PC-3 (cell line): ENCODE results near the gene ASTN2. TPM values are rescaled to one million over a fixed set of nuclear protein-coding genes. Genes with fewer than 3 reads are reported as not detected.

Experiments used
- ATAC-seq: fragments of 200-7000 bp; cut with Tn5 transposase; 2 replicates; pipeline ENCODE4 v1.9.1; 2020; ENCODE audit warnings: mild to moderate bottlenecking, moderate library complexity
- BruUV-seq: library from RNA; stranded (reverse); fragments of 400-500 nt; replicated peaks from 2 replicates; lab custom pipeline; 2021; lab: Mats Ljungman, UMichigan
- CTCF ChIA-PET: fragments of 300-600 bp; sonication (Branson Sonifier 250); formaldehyde crosslinking; loops from one replicate; lab custom pipeline; 2022; ENCODE audit warnings: antibody characterized with exemption; lab: Charles Lee
- POLR2A ChIA-PET: fragments of 300-600 bp; sonication (Branson Sonifier 250); formaldehyde crosslinking; loops from one replicate; lab custom pipeline; 2022; ENCODE audit warnings: antibody characterized with exemption; ENCODE audit not compliant: unreplicated experiment; lab: Charles Lee
- DNase-seq: peaks from one replicate; pipeline ENCODE4 v3.0.0-alpha.2; 2015
- H2AFZ ChIP-seq: fragments of 300-600 bp; sonication (generic); 2 replicates; pipeline ENCODE4 v1.6.0; 2016; ENCODE audit warnings: antibody characterized with exemption, low read length
- H3F3A ChIP-seq: fragments of 300-600 bp; sonication (generic); one replicate; pipeline ENCODE4 v1.6.0; 2017; ENCODE audit warnings: antibody characterized with exemption, low read length, control low read depth, mild to moderate bottlenecking; ENCODE audit not compliant: unreplicated experiment
- H3K27ac ChIP-seq: fragments of 300-600 bp; sonication (generic); 2 replicates; pipeline ENCODE4 v1.5.1; 2016; ENCODE audit warnings: mild to moderate bottlenecking, low read length
- H3K27me3 ChIP-seq: fragments of 300-600 bp; sonication (generic); 2 replicates; pipeline ENCODE4 v1.6.1; 2016; ENCODE audit warnings: low read length, mixed read lengths
- H3K36me3 ChIP-seq: fragments of 300-600 bp; sonication (generic); 2 replicates; pipeline ENCODE4 v1.6.1; 2016; ENCODE audit warnings: low read depth, mixed run types, low read length, mixed read lengths
- H3K4me1 ChIP-seq: fragments of 300-600 bp; sonication (generic); 2 replicates; pipeline ENCODE4 v1.5.1; 2016; ENCODE audit warnings: low read length; ENCODE audit not compliant: insufficient read depth
- H3K4me2 ChIP-seq: fragments of 300-600 bp; sonication (generic); 2 replicates; pipeline ENCODE4 v1.6.0; 2016; ENCODE audit warnings: low read length
- H3K4me3 ChIP-seq: fragments of 300-600 bp; sonication (generic); 2 replicates; pipeline ENCODE4 v1.5.1; 2016; ENCODE audit warnings: mild to moderate bottlenecking, low read length, mixed read lengths
- H3K79me2 ChIP-seq: fragments of 300-600 bp; sonication (generic); 2 replicates; pipeline ENCODE4 v1.6.1; 2017; ENCODE audit warnings: low read length, mixed read lengths
- H3K9ac ChIP-seq: fragments of 300-600 bp; sonication (generic); 2 replicates; pipeline ENCODE4 v1.6.0; 2016; ENCODE audit warnings: mild to moderate bottlenecking, low read length
- H3K9me2 ChIP-seq: fragments of 300-600 bp; sonication (generic); replicated peaks from 2 replicates; pipeline ENCODE4 v1.6.1; 2016; ENCODE audit warnings: mixed run types, low read length, mixed read lengths
- H3K9me3 ChIP-seq: fragments of 300-600 bp; sonication (generic); 2 replicates; pipeline ENCODE4 v1.6.1; 2016; ENCODE audit warnings: low read length, mixed read lengths
- H4K20me1 ChIP-seq: fragments of 300-600 bp; sonication (generic); 2 replicates; pipeline ENCODE4 v1.6.1; 2016; ENCODE audit warnings: low read length, mixed read lengths
- CTCF ChIP-seq: fragments of 300-600 bp; sonication (generic); conservative IDR thresholded peaks from 2 replicates; pipeline ENCODE4 v1.5.1; 2017; ENCODE audit warnings: antibody characterized with exemption, low read depth, mild to moderate bottlenecking, low read length
- EZH2 ChIP-seq: fragments of 300-600 bp; sonication (generic); IDR thresholded peaks from one replicate; pipeline ENCODE4 v1.6.1; 2017; ENCODE audit warnings: antibody characterized with exemption, mild to moderate bottlenecking, low read length; ENCODE audit not compliant: unreplicated experiment
- EZH2phosphoT487 ChIP-seq: fragments of 300-600 bp; sonication (generic); IDR thresholded peaks from 2 replicates; pipeline ENCODE4 v1.6.1; 2018; ENCODE audit warnings: mild to moderate bottlenecking, antibody characterized with exemption, low read length, borderline replicate concordance
- intact Hi-C: fragments of 100-400 bp; cut with micrococcal nuclease; formaldehyde crosslinking; loops from 2 replicates; pipeline ENCODE4 v1.9.0; 2023
- total RNA-seq: library from RNA; depleted of rRNA; stranded (reverse); fragments of >200 nt; gene quantifications from 2 replicates; pipeline ENCODE4 v1.2.3, GENCODE V29; 2014

ASTN2 gene
- total RNA-seq, 1 experiment from 2014 or later: 3.5 TPM

- ATAC-seq (no peak), DNase-seq (no peak)
- Histone ChIP-seq H3K4me1 (no peaks in the 10 kb centered on the region), H3K4me3 (no peak overlapping the region), H3K9me3 (no peaks in the 10 kb centered on the region), H3K9me2 (no peaks in the 10 kb centered on the region), H3F3A (no peaks in the 10 kb centered on the region), H4K20me1 (no peaks in the 10 kb centered on the region), H3K9ac (no peak overlapping the region), H3K27ac (no peak overlapping the region), H2AFZ (no peak overlapping the region), H3K79me2 (no peaks in the 10 kb centered on the region), H3K4me2 (no peak overlapping the region), H3K36me3 (no peaks in the 10 kb centered on the region), H3K27me3 (no peaks in the 10 kb centered on the region)
- CTCF ChIA-PET: no interaction called here
- intact Hi-C loops: no loop called here
- no TSS peak for BruUV-seq
- POLR2A ChIA-PET: no interaction called here
- TF ChIP-seq CTCF (no peak), EZH2 (no peak), EZH2phosphoT487 (no peak)
Observed at GRCh38 chr9:116465576-116466270, 949.1 kb downstream of the ASTN2 start.

- DNase-seq (no peak), ATAC-seq (no peak)
- no peaks in the 10 kb centered on the region for H3K27me3 ChIP-seq
- no peak overlapping the region for H3K9ac ChIP-seq
- H2AFZ ChIP-seq: no peak overlapping the region
- H3K4me3 ChIP-seq: no peak overlapping the region
- no peak overlapping the region for H3K27ac ChIP-seq
- H3K4me2 ChIP-seq: no peak overlapping the region
- no peaks in the 10 kb centered on the region for H4K20me1 ChIP-seq
- no peaks in the 10 kb centered on the region for H3K4me1 ChIP-seq
- no peaks in the 10 kb centered on the region for H3K9me3 ChIP-seq
- no peaks in the 10 kb centered on the region for H3K9me2 ChIP-seq
- BruUV-seq: no TSS peak
- no peak for TF ChIP-seq EZH2
- TF ChIP-seq EZH2phosphoT487: no peak
- no peak for TF ChIP-seq CTCF
- intact Hi-C loops: no loop called here
- H3K36me3 ChIP-seq: no peaks in the 10 kb centered on the region
- H3F3A ChIP-seq: no peaks in the 10 kb centered on the region
- ChIA-PET CTCF (no interaction called here), POLR2A (no interaction called here)
- no peaks in the 10 kb centered on the region for H3K79me2 ChIP-seq
Observed at GRCh38 chr9:116464987-116465571, 949.8 kb downstream of the ASTN2 start.

GRCh38 chr9:116464423-116464822, 950.4 kb downstream of the ASTN2 start:
- Histone ChIP-seq H3K9ac (no peak overlapping the region), H3K79me2 (no peaks in the 10 kb centered on the region), H2AFZ (no peak overlapping the region), H3K36me3 (no peaks in the 10 kb centered on the region), H3K9me2 (no peaks in the 10 kb centered on the region), H3K27me3 (no peaks in the 10 kb centered on the region), H3K9me3 (no peaks in the 10 kb centered on the region), H4K20me1 (no peaks in the 10 kb centered on the region), H3K4me1 (no peaks in the 10 kb centered on the region), H3K27ac (no peak overlapping the region), H3K4me2 (no peak overlapping the region), H3K4me3 (no peak overlapping the region), H3F3A (no peaks in the 10 kb centered on the region)
- ChIA-PET CTCF (no interaction called here), POLR2A (no interaction called here)
- TF ChIP-seq CTCF (no peak), EZH2phosphoT487 (no peak), EZH2 (no peak)
- BruUV-seq: no TSS peak
- ATAC-seq (no peak), DNase-seq (no peak)
- intact Hi-C loops: no loop called here
